ENCODE measurements around the gene IL1A. TPM values are rescaled to one million over a fixed set of nuclear protein-coding genes. Genes with fewer than 3 reads are reported as not detected.

Gene IL1A
- total and polyA plus RNA-seq, 3 donors from 2014 or later, result 15.8 to 36.5 (median 21.4) TPM

DNA sequence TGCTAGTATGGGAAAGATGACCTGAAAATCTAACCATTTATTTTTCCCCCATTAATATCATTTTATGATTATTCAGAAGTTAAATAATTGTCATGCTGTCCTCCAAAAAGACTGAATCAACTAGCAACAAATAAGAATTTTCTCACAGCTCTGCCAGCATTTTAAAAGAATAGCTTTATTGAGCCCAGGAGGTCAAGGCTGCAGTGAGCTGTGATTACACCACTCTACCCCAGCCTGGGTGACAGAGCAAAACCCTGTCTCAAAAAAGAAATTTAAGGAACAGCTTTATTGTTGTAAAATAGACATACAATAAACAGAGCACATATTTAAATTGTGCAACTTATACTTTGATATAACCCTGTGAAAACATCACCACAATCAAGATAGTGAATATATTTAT, 24.8 kb upstream of the IL1A start:
- Histone ChIP-seq H3K27me3 (no peaks in the 10 kb centered on the region), H3K4me1 (peaks cover 25% of the 10 kb centered on the region), H3K27ac (peak overlapping the region; percentile 69 to 81), H3K4me3 (no peak overlapping the region), H3K9me3 (no peaks in the 10 kb centered on the region), H3K36me3 (ENCODE audit: low read depth, missing control alignments) (no peaks in the 10 kb centered on the region)
- no peak for TF ChIP-seq POLR2A (IDR thresholded peaks at IDR 0.05)
- TF ChIP-seq, protein P1, sequence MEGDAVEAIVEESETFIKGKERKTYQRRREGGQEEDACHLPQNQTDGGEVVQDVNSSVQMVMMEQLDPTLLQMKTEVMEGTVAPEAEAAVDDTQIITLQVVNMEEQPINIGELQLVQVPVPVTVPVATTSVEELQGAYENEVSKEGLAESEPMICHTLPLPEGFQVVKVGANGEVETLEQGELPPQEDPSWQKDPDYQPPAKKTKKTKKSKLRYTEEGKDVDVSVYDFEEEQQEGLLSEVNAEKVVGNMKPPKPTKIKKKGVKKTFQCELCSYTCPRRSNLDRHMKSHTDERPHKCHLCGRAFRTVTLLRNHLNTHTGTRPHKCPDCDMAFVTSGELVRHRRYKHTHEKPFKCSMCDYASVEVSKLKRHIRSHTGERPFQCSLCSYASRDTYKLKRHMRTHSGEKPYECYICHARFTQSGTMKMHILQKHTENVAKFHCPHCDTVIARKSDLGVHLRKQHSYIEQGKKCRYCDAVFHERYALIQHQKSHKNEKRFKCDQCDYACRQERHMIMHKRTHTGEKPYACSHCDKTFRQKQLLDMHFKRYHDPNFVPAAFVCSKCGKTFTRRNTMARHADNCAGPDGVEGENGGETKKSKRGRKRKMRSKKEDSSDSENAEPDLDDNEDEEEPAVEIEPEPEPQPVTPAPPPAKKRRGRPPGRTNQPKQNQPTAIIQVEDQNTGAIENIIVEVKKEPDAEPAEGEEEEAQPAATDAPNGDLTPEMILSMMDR (IDR thresholded peaks at IDR 0.05), result no peak
- intact Hi-C loops (cut with DNase I; ENCODE audit: low total_unique reads), result no loop called here
- peak; percentile 64 for DNase-seq

DNA sequence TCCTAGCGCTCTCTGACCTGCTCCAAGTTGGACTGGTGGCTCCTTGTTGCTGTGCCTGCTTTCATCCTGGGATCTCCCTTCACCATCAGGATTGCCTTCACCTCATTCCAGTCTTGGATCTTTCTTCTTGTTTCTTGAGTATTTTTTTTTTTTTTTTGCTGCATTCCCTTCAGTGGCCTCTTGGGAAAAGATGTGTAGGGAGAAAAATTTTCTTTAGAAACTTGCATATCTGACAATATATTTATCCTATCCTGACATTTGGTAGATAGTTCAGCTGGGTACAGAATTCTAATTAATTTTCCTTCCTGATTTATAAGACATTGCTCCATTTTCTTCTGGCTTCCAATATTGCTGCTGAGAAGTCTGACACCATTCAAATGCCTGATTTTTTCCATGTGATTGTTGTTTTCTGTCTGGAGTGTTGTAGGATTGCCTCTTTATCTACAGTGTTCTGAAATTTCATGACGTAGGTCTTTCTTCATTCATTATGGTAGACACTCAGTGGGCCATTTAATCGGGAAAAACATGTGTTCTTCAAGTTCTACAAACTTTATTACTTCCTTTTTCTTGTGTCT, 23.0 kb upstream of the IL1A start:
- TF ChIP-seq, protein P1 (IDR thresholded peaks at IDR 0.05), result peak in 2 of 3 experiments; percentile 6 to 17
- TF ChIP-seq POLR2A (IDR thresholded peaks at IDR 0.05), result no peak
- H3K4me3 ChIP-seq, result no peak overlapping the region
- intact Hi-C loops (cut with DNase I; ENCODE audit: low total_unique reads), result no loop called here
- DNase-seq, result no peak
- no peaks in the 10 kb centered on the region for H3K9me3 ChIP-seq
- no peaks in the 10 kb centered on the region for H3K36me3 ChIP-seq (ENCODE audit: low read depth, missing control alignments)
- H3K27me3 ChIP-seq, result no peaks in the 10 kb centered on the region
- WGBS, 2 donors, result 84 to 87% methylated on average over 3 of the region's 3 CpGs
- peak overlapping the region; percentile 69 to 74 for H3K27ac ChIP-seq
- peaks cover 16% of the 10 kb centered on the region for H3K4me1 ChIP-seq

DNA sequence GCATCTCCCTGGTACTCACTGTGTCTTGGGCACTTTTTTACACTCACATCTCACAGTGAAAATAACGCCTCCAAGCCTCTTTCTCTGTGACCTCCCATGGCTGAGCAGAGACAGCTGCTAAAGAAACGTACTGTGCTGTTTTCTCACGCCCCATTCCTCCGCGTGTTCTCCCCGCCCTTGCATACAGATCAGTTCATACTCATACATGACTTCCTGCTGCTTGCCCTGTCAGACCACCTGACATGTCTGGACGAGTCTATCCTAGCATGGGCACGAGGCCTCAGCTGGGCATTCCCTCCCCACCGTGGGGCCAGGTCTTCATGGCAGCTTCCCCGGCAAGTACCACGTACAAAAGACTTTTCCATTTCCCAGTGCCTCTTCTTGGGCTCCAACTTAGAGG, 21.2 kb upstream of the IL1A start:
- no peaks in the 10 kb centered on the region for H3K36me3 ChIP-seq (ENCODE audit: low read depth, missing control alignments)
- H3K4me3 ChIP-seq, result no peak overlapping the region
- H3K9me3 ChIP-seq, result no peaks in the 10 kb centered on the region
- no peaks in the 10 kb centered on the region for H3K27me3 ChIP-seq
- DNase-seq, result no peak
- TF ChIP-seq, protein P1 (IDR thresholded peaks at IDR 0.05), result no peak
- no peak for TF ChIP-seq POLR2A (IDR thresholded peaks at IDR 0.05)
- intact Hi-C loops (cut with DNase I; ENCODE audit: low total_unique reads), result no loop called here
- peaks cover 3% of the 10 kb centered on the region for H3K4me1 ChIP-seq
- 86 to 89% methylated on average over 11 of the region's 11 CpGs for WGBS, 2 donors
- H3K27ac ChIP-seq, result no peak overlapping the region

DNA sequence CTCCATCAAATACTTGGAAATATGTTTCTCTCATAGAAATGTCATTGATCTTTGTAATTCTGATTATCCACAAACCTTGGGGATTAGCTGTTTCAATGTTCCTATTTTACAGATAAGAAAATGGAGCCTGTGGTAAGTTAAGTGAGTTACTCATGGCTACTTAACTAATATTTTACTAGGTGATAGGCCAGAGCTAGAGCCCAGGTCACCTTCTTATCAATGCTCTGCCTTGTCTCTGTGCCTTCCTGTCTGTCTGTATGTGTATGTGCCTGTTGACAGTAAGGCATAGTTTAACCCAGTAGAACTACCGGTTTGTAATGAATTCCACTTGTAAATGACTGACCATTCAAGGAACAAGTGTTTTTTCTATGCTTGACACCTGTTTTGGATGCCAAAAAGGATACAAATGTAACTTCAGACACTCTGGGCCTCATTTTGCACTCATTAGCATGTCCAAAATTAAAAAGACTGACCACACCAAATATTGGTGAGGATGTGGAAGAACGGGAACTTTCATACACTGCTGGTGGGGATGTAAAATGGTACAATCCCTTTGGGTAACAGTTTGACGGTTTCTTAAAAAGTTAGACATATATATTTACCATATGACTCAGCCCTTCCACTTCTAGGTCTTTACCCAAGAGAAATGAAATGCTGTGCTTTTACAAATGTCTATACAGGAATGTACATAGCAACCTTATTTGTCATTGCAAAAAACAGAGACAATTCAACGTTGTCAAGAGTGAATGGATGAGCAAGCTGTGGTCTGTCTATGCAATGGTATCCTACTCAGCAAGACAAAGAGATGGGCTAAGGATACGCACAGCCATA, 19.6 kb upstream of the IL1A start:
- Histone ChIP-seq H3K4me1 (no peaks in the 10 kb centered on the region), H3K27ac (no peak overlapping the region), H3K27me3 (no peaks in the 10 kb centered on the region), H3K36me3 (ENCODE audit: low read depth, missing control alignments) (no peaks in the 10 kb centered on the region), H3K9me3 (no peaks in the 10 kb centered on the region), H3K4me3 (no peak overlapping the region)
- TF ChIP-seq POLR2A (IDR thresholded peaks at IDR 0.05), result no peak
- TF ChIP-seq, protein P1 (IDR thresholded peaks at IDR 0.05), result no peak
- WGBS, 2 donors, result 85 to 89% methylated on average over 5 of the region's 5 CpGs
- DNase-seq, result no peak
- intact Hi-C loops (cut with DNase I; ENCODE audit: low total_unique reads), result no loop called here

All from testis (tissue), 3 donors.